ENCODE data around the gene RPAP2.

The RPAP2 gene

GRCh38 chr1:92291372-92291999, 7.4 kb upstream of the RPAP2 start:
- no peak overlapping the region for H3K9ac ChIP-seq (ENCODE audit: low read depth in 1 of 2, low read length in 2 of 2)
- H3K4me3 ChIP-seq (ENCODE audit: low read depth in 1 of 2, low read length in 2 of 2), result no peak overlapping the region
- H3K27ac ChIP-seq (ENCODE audit: low read depth, low read length), result no peak overlapping the region
- no peaks in the 10 kb centered on the region for H3K4me1 ChIP-seq (ENCODE audit: control insufficient read depth in 1 of 2, insufficient read depth in 2 of 2, low read length in 2 of 2)
- H3K9me3 ChIP-seq (ENCODE audit: control insufficient read depth in 1 of 2, low read length in 2 of 2), result no peaks in the 10 kb centered on the region
- peaks cover 0 to 9% of the 10 kb centered on the region in 2 donors for H3K36me3 ChIP-seq (ENCODE audit: control insufficient read depth in 1 of 2, insufficient read depth in 2 of 2, low read length in 2 of 2)
- H3K27me3 ChIP-seq (ENCODE audit: control insufficient read depth in 1 of 2, insufficient read depth in 2 of 2, low read length in 2 of 2), result no peaks in the 10 kb centered on the region

DNA sequence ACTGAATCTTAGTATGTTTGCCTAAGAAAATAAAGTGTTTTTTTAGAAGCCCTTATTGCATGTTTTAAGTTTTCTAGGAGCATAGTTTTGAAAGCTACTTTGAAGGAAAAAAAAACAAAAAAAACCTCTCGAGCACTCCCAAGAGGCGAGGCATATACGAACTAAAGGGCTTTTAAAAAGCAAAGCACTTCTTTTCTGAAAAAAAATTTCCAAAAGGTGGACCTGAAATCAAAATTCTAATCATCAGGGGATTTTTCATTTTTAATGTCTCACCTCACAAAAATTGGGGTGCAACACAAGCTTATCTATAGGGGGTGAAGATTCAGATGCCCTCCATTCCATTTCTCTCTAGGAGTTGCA, 666 bp upstream of the RPAP2 start:
- Histone ChIP-seq H3K4me1 (ENCODE audit: control insufficient read depth in 1 of 2, insufficient read depth in 2 of 2, low read length in 2 of 2) (peaks cover 0 to 3% of the 10 kb centered on the region in 2 donors), H3K36me3 (ENCODE audit: control insufficient read depth in 1 of 2, insufficient read depth in 2 of 2, low read length in 2 of 2) (no peaks in the 10 kb centered on the region), H3K27me3 (ENCODE audit: control insufficient read depth in 1 of 2, insufficient read depth in 2 of 2, low read length in 2 of 2) (no peaks in the 10 kb centered on the region), H3K27ac (ENCODE audit: low read depth, low read length) (peak overlapping the region; percentile 95), H3K4me3 (ENCODE audit: low read depth in 1 of 2, low read length in 2 of 2) (peak overlapping the region; percentile 93 to 100), H3K9me3 (ENCODE audit: control insufficient read depth in 1 of 2, low read length in 2 of 2) (no peaks in the 10 kb centered on the region), H3K9ac (ENCODE audit: low read depth in 1 of 2, low read length in 2 of 2) (peak overlapping the region; percentile 94 to 98)

GRCh38 chr1:92299477-92300150, 755 bp downstream of the RPAP2 start:
- Histone ChIP-seq H3K27me3 (ENCODE audit: control insufficient read depth in 1 of 2, insufficient read depth in 2 of 2, low read length in 2 of 2) (no peaks in the 10 kb centered on the region), H3K27ac (ENCODE audit: low read depth, low read length) (no peak overlapping the region), H3K9me3 (ENCODE audit: control insufficient read depth in 1 of 2, low read length in 2 of 2) (no peaks in the 10 kb centered on the region), H3K9ac (ENCODE audit: low read depth in 1 of 2, low read length in 2 of 2) (peak overlapping the region; percentile 92 to 94), H3K4me1 (ENCODE audit: control insufficient read depth in 1 of 2, insufficient read depth in 2 of 2, low read length in 2 of 2) (peaks cover 0 to 3% of the 10 kb centered on the region in 2 donors), H3K4me3 (ENCODE audit: low read depth in 1 of 2, low read length in 2 of 2) (peak overlapping the region; percentile 93 to 100), H3K36me3 (ENCODE audit: control insufficient read depth in 1 of 2, insufficient read depth in 2 of 2, low read length in 2 of 2) (peaks cover 2 to 5% of the 10 kb centered on the region in 2 donors)

- peaks cover 7 to 12% of the 10 kb centered on the region in 2 donors for H3K36me3 ChIP-seq (ENCODE audit: control insufficient read depth in 1 of 2, insufficient read depth in 2 of 2, low read length in 2 of 2)
- H3K9me3 ChIP-seq (ENCODE audit: control insufficient read depth in 1 of 2, low read length in 2 of 2), result no peaks in the 10 kb centered on the region
- H3K27ac ChIP-seq (ENCODE audit: low read depth, low read length), result no peak overlapping the region
- H3K4me1 ChIP-seq (ENCODE audit: control insufficient read depth in 1 of 2, insufficient read depth in 2 of 2, low read length in 2 of 2), result peaks cover 0 to 3% of the 10 kb centered on the region in 2 donors
- H3K27me3 ChIP-seq (ENCODE audit: control insufficient read depth in 1 of 2, insufficient read depth in 2 of 2, low read length in 2 of 2), result no peaks in the 10 kb centered on the region
- no peak overlapping the region for H3K4me3 ChIP-seq (ENCODE audit: low read depth in 1 of 2, low read length in 2 of 2)
- no peak overlapping the region for H3K9ac ChIP-seq (ENCODE audit: low read depth in 1 of 2, low read length in 2 of 2)
Observed at GRCh38 chr1:92301021-92301420, 2.2 kb downstream of the RPAP2 start.

- Histone ChIP-seq H3K9ac (ENCODE audit: low read depth in 1 of 2, low read length in 2 of 2) (no peak overlapping the region), H3K4me3 (ENCODE audit: low read depth in 1 of 2, low read length in 2 of 2) (no peak overlapping the region), H3K27me3 (ENCODE audit: control insufficient read depth in 1 of 2, insufficient read depth in 2 of 2, low read length in 2 of 2) (no peaks in the 10 kb centered on the region), H3K36me3 (ENCODE audit: control insufficient read depth in 1 of 2, insufficient read depth in 2 of 2, low read length in 2 of 2) (peaks cover 7 to 28% of the 10 kb centered on the region in 2 donors), H3K27ac (ENCODE audit: low read depth, low read length) (no peak overlapping the region), H3K4me1 (ENCODE audit: control insufficient read depth in 1 of 2, insufficient read depth in 2 of 2, low read length in 2 of 2) (peaks cover 0 to 3% of the 10 kb centered on the region in 2 donors), H3K9me3 (ENCODE audit: control insufficient read depth in 1 of 2, low read length in 2 of 2) (no peaks in the 10 kb centered on the region)
Observed at GRCh38 chr1:92306020-92306419, 7.2 kb downstream of the RPAP2 start.

DNA sequence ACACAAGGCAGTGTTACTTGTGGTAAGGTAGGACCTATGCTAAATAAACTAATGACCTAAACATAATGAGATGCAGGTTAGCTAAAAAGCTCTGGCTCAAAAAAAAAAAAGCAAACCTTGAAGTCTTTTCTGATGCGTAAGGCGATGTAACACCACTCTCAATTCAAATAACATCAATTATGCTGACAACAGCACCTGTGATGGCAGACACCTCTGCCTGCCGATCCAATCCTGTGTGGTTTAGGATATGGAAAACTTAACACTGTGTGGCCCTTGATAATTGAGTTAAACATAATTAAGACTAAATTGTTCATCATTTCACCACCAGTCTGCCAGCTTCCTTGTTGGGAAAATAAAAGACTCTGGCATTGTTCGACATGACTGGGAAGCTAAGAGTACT, 9.1 kb downstream of the RPAP2 start:
- no peaks in the 10 kb centered on the region for H3K9me3 ChIP-seq (ENCODE audit: control insufficient read depth in 1 of 2, low read length in 2 of 2)
- H3K4me3 ChIP-seq (ENCODE audit: low read depth in 1 of 2, low read length in 2 of 2), result no peak overlapping the region
- H3K27ac ChIP-seq (ENCODE audit: low read depth, low read length), result no peak overlapping the region
- no peaks in the 10 kb centered on the region for H3K27me3 ChIP-seq (ENCODE audit: control insufficient read depth in 1 of 2, insufficient read depth in 2 of 2, low read length in 2 of 2)
- peaks cover 7 to 28% of the 10 kb centered on the region in 2 donors for H3K36me3 ChIP-seq (ENCODE audit: control insufficient read depth in 1 of 2, insufficient read depth in 2 of 2, low read length in 2 of 2)
- H3K4me1 ChIP-seq (ENCODE audit: control insufficient read depth in 1 of 2, insufficient read depth in 2 of 2, low read length in 2 of 2), result peaks cover 0 to 3% of the 10 kb centered on the region in 2 donors
- no peak overlapping the region for H3K9ac ChIP-seq (ENCODE audit: low read depth in 1 of 2, low read length in 2 of 2)

DNA sequence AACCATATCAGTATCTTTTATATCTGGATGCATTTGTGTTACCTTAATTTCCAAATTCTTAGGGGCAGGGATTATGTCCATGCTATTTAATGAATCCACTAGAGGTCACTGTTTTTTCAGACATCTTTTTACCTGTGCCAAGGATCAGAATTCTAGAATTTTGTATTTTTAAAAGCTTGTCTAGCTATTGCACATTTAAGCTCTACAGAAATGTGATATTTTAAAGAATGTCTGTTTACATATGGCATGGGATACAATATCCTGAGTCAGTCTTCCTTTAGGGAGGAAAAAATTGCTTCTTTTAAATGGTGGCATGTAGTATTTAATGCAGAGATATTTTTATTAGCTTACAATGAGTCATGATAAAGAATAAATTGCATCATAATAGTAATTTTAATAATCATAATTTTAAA, 11.3 kb downstream of the RPAP2 start:
- no peaks in the 10 kb centered on the region for H3K27me3 ChIP-seq (ENCODE audit: control insufficient read depth in 1 of 2, insufficient read depth in 2 of 2, low read length in 2 of 2)
- peaks cover 0 to 22% of the 10 kb centered on the region in 2 donors for H3K36me3 ChIP-seq (ENCODE audit: control insufficient read depth in 1 of 2, insufficient read depth in 2 of 2, low read length in 2 of 2)
- H3K9me3 ChIP-seq (ENCODE audit: control insufficient read depth in 1 of 2, low read length in 2 of 2), result no peaks in the 10 kb centered on the region
- peaks cover 0 to 3% of the 10 kb centered on the region in 2 donors for H3K4me1 ChIP-seq (ENCODE audit: control insufficient read depth in 1 of 2, insufficient read depth in 2 of 2, low read length in 2 of 2)
- no peak overlapping the region for H3K27ac ChIP-seq (ENCODE audit: low read depth, low read length)
- H3K4me3 ChIP-seq (ENCODE audit: low read depth in 1 of 2, low read length in 2 of 2), result no peak overlapping the region
- no peak overlapping the region for H3K9ac ChIP-seq (ENCODE audit: low read depth in 1 of 2, low read length in 2 of 2)

GRCh38 chr1:92314024-92314423, 15.2 kb downstream of the RPAP2 start:
- H3K27me3 ChIP-seq (ENCODE audit: control insufficient read depth in 1 of 2, insufficient read depth in 2 of 2, low read length in 2 of 2), result no peaks in the 10 kb centered on the region
- H3K9ac ChIP-seq (ENCODE audit: low read depth in 1 of 2, low read length in 2 of 2), result no peak overlapping the region
- no peak overlapping the region for H3K4me3 ChIP-seq (ENCODE audit: low read depth in 1 of 2, low read length in 2 of 2)
- no peak overlapping the region for H3K27ac ChIP-seq (ENCODE audit: low read depth, low read length)
- H3K9me3 ChIP-seq (ENCODE audit: control insufficient read depth in 1 of 2, low read length in 2 of 2), result no peaks in the 10 kb centered on the region
- peaks cover 0 to 3% of the 10 kb centered on the region in 2 donors for H3K4me1 ChIP-seq (ENCODE audit: control insufficient read depth in 1 of 2, insufficient read depth in 2 of 2, low read length in 2 of 2)
- peaks cover 0 to 3% of the 10 kb centered on the region in 2 donors for H3K36me3 ChIP-seq (ENCODE audit: control insufficient read depth in 1 of 2, insufficient read depth in 2 of 2, low read length in 2 of 2)

DNA sequence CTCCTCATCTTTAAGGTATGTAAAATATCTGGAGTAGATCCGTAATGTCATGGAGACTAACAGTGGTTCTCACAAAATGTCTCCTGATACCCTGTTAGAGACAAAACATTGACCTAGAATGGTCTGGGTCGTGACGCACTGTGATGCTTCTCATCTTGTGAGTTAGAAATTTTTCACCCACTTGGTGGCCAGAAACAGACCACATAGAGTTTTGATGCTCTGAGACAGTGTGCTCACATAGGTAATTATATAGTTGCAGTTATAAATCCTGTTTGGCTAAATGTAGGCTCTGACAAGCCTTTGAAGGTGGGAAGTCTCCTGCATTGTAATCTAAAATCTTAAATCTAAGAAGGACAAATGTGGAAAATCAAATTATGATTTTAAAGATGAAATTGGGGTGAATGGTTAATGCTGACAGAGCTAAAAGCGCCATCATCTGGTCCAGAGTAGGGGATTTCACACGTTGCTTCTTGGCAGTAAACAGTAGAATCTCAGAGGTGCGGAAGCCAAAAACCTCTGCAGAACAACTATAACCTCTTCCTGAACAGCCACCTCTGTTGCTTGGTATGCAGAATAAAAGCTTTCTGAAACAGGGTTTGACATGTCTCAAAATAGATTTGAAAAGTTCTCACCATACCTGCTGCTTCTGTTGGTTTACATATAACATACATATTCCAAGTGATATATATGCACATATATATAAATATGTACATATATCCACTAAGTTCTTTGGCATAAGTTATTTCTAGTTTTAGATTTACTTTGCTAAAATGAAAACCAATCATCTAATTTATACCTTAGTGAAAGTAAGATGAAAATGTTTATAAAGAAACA, 17.1 kb downstream of the RPAP2 start:
- Histone ChIP-seq H3K36me3 (ENCODE audit: control insufficient read depth in 1 of 2, insufficient read depth in 2 of 2, low read length in 2 of 2) (no peaks in the 10 kb centered on the region), H3K9me3 (ENCODE audit: control insufficient read depth in 1 of 2, low read length in 2 of 2) (no peaks in the 10 kb centered on the region), H3K9ac (ENCODE audit: low read depth in 1 of 2, low read length in 2 of 2) (no peak overlapping the region), H3K27me3 (ENCODE audit: control insufficient read depth in 1 of 2, insufficient read depth in 2 of 2, low read length in 2 of 2) (no peaks in the 10 kb centered on the region), H3K4me1 (ENCODE audit: control insufficient read depth in 1 of 2, insufficient read depth in 2 of 2, low read length in 2 of 2) (no peaks in the 10 kb centered on the region), H3K27ac (ENCODE audit: low read depth, low read length) (no peak overlapping the region), H3K4me3 (ENCODE audit: low read depth in 1 of 2, low read length in 2 of 2) (no peak overlapping the region)
